ENCODE measurements around the gene ETV4.

The ETV4 gene

DNA sequence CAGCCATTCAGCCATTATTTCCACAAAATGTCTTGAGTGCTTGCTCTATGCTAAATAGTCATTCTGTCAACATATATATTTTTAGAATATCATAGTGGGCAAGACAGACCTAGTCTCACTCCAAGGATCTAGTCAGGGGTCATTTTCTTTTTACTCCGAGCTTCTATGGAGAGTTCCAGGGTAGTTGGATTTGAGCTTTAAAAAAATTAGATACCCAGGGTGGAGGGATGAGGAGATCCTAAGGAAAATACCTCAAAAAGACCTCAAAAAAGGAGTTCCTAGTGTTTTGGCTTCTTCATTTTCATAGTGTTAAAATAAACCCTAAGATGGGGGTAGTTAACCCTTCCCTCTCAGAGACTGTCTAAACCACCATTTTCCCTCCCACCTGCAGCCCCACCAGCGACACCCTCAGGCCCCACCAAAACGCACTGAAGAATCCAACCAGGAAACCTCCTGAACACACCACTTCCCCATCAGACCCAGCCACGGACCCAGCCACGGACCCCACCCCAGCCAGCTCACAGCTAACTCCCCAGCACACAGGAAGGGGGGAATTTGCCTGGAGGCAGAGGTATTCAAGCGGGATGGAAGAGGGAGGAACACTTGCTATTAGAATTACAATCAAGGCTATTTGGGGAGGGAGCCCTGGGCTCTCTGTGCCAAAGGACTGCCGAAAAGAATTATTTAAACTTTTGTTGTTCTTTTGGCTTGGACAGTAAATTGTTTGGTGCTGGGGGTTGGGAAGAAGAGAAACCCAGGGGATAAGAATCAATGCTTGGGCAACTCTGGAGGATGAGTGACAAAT, 2.2 kb downstream of the ETV4 start:
- no peak for DNase-seq (ENCODE audit: low read depth)

DNA sequence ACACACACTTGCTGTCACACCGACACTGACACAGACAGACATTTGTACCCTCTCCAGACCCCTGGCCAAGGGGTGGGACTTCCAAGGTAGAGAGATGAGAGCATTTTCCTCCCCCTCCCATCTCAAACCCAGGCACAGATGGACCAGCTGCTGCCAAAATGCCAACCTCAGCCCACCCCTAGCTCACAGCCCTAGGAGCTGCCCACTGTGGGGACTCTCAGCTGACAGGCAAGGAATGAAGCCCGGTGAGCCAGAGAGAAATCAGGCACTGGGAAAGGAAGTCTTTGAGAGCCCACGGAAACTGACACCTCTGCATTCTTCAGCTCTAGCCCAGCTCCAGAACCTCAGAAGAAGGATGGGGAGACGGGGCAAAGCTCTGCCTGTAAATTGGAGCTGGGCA, 2.8 kb downstream of the ETV4 start:
- DNase-seq (ENCODE audit: low read depth), result no peak

DNA sequence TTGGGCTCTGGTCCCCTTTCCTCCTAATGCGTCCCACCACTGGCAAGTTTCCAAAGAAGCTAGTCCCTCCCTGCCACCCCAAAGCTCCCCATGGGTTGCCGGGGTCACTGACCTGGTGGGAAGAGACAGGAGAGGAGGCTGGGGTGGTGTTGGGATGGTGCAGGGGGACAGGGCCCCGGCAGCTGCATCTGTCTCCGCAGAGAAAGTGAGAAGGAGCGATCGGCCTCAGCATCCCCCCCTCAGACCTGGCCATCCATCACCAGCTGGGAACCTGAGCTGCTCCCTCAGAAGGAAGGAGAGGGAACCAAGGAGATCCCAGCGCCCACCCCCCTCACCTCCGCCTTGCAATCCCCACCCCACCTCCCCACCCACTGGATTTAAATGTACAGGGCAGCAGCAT, 3.3 kb downstream of the ETV4 start:
- DNase-seq (ENCODE audit: low read depth), result no peak

DNA sequence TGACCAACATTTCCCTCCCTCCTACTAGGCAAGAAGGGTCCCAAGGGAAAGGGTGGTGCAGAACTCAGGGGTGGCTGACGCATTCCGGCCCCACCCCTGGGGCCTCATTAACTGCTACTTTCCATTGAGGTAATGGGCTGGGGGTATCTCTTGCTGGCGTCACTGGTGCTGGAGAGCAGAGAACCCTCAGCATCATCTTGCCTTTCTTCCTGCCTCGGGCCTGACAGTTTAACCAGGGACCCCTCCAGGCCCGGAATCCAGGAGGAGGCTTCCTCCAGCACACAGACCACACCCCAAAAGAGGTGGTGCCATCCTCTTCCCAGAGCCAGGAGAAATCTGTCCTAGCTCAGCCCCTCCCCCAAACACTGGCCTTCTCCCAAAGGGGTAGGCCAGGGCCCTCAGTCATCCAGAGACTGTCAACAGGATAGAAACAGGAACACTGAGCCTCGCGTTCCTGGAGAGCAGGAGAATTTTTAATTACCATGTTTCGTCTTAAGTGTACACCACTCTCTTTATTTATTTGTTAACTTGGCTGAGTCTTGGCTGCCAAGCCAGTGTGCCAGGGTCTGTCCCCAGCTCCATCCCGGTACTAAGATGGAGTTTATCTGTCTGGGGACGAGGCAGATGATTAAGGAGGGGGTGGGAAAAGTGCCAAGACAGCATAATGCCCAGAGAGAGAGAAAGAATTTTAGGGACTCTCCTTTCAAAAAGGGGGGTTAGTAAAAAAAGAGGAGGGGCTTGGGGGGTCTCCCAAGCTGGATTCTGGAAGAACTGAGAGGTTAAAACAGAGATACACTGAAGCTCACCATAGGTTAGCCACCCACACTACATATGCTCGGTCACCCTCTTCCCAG, 5.1 kb downstream of the ETV4 start:
- no peak for DNase-seq (ENCODE audit: low read depth)

DNA sequence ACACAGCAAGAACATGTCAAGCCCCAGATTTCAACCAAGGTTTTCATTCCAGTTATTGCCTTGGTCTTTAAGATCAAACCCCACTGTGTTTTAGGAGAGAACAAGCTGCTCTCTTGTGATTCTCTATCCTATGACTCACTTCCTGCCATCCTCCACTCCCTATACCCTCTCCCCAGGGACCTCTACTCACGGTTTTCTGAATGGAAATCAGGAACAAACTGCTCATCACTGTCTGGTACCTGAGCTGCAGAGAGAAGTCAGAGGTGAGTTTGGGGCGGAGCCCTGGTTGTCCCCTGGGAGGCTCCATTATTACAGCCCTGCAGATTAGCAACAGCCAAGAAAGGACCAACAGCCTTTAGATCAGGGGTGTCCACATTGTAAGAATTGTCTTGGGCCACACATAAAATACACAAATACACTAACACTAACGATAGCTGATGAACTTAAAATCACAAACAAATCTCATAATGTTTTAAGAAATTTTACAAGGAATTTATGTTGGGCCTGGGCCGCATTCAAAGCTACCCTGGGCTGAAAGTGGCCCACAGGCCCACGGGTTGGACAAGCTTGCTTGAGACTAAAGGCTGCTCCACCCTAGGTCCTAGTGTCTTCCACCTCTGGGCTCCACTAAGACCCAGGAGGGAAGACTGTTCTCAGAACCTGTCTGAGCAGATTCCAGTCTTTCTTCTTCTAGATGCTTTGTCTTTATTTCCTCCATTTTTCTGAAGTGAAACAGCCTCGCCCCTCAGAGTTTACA, 9.7 kb downstream of the ETV4 start:
- no peak for DNase-seq (ENCODE audit: low read depth)

DNA sequence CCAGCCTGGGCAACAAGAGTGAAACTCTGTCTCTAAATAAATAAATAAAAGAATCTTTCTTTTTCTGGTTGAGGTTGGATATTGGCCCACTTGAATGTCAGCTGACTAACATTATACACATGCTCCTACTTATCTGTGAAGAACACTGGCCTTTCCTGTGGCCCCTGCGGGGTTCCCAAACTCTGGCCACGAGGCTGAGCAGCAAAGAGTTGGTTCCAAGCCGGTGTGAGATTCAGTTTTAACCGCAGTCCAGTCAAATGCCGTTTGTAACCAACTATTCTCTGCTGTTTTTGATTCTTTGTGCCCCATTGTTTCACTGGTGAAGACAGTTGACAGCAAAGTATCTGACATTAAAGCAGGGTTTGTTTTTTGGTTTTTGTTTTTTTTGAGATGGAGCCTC, 11.2 kb downstream of the ETV4 start:
- no peak for DNase-seq (ENCODE audit: low read depth)

DNA sequence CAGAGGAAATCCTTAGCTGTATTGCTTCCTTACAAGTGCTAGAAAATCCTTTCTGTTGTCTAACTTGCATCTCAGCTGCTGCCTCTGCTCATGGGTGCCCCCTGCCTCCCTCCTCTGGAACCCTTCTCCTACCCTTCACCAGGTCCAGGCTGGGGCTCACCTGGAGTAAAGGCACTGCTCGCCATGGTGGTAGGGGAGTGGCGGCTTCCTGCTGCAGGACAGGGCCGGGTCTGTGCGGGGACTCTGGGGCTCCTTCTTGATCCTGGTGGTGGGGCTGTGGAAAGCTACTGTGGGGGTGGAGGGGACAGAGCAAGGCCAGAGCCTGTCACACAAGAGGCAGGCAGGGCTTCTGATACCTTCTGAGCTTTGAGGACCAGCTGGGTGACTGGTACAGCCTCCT, 12.4 kb downstream of the ETV4 start:
- DNase-seq (ENCODE audit: low read depth), result no peak

DNA sequence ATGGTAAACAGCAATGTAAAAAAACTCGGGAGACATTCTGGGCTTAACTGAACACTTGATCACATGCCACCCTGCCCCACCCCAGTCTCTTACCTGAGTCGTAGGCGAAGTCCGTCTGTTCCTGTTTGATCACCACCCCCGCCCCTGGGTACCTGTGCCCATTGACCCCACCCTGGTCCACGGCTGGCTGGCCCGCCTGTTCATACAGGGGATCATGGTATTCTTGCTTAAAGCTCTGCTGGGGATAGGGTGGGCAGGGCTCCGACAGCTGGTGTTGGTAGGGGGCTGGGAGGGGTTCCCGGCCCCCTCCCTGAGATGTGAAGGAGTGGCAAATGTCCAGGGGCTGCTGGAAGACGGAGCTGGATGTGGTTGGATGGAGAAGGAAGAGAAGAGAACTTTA, 13.6 kb downstream of the ETV4 start:
- no peak for DNase-seq (ENCODE audit: low read depth)

DNA sequence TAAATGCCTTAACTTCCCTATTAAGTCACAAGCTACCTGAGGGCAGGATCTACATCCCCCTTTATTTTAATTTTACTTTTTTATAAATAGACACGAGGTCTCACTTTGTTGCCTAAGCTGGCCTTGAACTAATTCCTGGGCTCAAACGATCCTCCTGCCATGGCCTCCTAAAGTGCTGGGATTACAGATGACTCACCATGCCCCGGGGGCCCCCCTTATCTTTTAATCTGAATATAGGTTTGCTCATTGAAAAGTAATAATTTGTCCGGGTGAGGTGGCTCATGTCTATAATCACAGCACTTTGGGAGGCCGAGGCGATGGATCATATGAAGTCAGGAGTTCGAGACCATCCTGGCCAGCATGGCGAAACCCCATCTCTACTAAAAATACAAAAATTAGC, 14.2 kb downstream of the ETV4 start:
- no peak for DNase-seq (ENCODE audit: low read depth)

DNA sequence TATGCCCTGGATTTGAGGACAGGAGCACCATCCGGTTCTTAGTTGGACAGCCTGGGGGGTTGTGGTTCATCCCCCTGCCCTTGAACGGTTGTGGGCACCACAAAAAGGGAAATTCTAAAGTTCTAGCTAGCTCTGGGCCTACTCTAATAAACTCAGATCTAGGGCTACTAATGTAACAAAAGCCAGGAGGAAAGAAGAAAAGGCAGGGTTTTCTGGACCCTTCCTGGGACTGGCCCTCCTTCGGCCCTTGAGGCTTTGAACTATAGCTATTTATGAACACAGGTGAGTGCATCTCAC, 15.1 kb downstream of the ETV4 start:
- DNase-seq (ENCODE audit: low read depth), result no peak

DNA sequence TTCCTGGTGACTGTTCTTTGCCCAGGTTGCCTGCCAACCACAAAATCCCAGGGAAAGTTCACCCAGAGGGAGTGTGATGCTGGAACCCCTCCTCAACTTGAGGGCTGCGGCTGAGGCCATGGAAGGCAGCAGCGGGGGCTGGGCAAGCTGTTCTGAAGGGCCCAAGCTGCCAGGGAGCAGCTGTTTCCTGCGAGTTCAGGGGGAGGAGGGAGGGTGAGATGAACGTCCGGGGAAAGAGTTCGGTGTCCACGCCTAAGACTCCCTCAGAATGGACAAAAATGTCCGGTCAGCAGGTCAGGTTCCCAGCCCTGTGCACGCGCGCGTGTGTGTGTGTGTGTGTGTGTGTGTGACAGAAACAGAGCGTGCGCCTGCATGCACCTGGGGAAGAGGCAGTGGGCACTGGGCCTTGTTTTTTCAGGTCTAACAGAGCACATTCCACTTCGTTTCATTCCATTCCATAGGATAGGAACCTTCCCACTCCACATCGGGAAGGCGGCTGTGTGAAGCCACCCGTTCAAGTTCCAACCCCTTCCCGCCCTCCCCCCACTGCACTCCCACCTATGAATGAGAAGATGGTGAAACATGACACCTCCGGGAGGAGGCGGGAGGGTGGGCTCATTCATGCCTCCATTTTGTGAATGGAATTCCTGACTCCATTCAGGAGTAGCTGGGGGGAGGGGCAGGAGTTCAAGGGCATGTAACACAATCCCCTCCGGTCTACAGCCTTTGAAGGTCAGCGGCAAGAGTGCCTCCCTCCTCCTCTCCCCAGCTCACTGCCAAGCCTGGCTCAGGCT, 15.7 kb downstream of the ETV4 start:
- DNase-seq (ENCODE audit: low read depth), result no peak

DNA sequence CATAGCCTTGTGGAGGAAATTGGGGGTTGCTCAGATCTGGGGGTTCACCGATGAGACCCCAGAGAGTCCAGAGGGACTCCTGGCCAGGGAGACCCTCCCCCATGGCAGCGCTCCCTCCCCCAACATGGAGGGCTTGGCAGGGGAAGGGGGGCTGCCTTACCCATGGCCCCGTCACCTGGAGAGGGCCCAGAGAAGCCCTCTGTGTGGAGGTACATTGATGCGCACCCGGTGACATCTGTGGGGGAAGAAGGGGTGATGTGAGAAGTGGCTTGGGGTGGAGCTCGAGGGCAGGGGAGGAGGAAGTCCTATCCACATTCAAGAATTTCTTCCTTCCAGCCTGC, 16.2 kb downstream of the ETV4 start:
- DNase-seq (ENCODE audit: low read depth), result no peak

DNA sequence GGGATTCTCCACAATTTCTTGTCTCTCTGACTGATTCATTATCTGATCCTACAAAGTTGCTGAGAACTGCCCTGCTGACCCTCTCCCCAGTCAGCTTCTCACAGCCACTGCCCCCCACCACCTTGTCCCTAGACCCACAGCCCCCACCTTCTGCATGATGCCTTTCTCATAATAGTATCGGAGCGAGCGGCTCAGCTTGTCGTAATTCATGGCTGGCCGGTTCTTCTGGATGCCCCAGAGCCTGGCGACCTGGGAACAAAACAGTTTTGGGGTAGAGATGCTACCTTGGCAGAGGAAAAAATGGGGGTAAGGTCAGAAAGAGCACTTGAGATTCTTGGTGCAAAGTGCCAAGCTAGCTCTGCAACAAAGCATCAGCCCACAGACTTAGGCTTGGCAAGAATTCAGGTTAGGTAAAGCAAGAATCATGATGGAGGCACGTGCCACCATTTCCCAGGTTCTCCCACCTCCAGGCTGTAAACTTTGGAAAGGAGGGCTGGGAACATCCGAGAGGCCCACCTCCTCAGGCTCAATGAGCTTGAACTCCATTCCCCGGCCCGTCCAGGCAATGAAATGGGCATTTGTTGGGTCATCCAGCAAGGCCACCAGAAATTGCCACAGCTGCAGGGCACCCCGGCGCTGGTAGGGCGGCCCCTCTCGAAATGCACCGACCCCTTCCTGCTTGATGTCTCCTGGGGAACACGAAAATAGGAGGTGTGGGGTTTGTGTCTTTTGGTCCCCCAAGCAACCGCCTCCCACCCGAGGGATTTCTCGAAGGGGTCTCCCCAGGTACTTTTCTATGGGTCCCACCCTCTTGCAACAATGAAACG, 16.9 kb downstream of the ETV4 start:
- no peak for DNase-seq (ENCODE audit: low read depth)

DNA sequence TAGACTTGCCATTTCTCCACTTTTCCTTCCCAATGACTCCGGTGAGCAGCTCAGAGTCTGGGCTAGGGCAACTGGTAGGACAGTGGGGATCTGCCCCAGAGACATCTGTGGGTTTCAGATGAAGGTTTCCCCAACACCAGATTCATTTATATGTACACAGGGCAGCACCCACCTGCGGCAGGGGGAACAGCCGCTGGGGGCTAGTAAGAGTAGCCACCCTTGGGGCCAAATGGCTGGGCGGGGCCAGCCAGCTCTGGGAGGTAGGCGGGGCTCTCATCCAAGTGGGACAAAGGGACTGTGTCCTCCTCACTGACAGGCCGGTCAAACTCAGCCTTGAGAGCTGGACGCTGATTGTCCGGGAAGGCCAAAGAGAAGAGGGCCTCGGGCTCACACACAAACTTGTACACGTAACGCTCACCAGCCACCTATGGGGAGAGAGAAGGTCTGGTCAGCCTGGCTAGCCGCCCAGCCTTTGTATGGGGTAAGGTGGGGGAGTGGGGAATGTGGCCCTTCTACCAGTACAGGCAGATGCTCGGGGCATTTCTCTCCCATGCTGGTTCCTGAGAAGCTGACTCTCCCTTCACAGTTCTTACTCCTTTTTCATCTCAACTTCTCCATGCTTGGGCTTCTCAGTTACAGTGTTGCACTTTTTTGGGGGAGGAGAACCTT, 17.7 kb downstream of the ETV4 start:
- no peak for DNase-seq (ENCODE audit: low read depth)

DNA sequence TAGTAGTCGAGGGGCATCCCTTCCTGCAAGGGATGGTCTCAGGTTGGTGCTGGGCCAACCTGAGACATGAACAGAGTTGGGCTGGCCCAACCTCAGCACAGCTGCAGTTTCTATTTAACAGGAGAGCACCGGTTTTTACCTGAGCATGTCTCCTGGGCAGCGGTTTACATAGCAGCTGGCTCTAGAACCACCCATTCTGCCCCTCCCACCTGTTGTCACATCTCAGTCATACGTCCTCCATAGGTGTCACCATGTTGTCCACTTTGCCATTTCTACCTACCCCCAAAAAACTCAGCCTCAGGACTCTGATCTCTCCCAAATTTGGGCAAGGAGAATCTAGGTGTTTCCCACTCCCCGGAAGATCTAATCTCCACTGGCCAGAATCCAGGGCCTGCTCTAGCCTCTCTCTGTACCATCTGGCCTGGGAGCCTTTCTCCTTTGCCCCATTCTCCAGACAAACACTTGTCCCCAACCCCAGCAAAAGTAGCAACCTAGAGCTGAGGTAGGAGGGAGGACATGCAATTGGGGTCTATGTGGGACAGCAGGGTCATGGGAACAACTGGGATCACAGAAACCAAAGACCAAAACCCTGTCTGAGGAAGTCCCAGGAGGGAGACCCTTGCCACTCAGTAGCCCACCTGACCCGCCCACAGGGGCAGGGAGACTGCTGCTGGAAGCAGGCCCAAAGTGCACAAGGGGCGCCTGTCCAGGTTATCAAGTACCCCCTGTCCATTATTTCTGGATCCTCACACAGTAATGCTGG, 19.1 kb downstream of the ETV4 start:
- no peak for DNase-seq (ENCODE audit: low read depth)

DNA sequence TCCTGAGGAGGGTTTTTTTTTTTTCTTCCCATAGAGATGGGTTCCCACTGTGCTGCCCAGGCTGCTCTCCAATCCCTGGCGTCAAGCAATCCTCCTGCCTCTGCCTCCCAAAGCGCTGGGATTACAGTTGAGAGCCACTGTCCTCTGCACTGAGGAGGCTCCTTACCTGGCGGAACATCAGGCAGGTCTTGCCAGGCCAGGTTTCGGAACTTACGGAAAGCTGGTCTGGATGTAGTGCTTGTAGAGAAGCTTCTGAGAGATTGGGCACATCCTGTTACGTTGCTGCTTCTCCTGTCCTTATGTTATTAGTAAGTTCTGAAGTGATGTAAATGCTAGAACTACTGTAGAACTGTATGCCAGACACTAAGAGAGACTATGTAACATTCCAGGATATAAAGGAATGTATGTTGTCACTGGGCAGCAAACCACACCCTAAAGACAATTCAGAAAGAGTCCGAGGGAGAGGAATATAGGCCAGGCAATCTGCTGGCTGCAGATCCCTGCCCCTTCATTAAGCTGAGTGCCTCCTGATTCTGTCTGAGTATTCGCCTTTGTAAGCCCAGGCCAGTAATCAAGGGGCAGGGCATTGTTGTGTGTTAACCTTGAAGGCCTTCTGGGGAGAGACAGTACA, 21.1 kb downstream of the ETV4 start:
- DNase-seq (ENCODE audit: low read depth), result no peak

DNA sequence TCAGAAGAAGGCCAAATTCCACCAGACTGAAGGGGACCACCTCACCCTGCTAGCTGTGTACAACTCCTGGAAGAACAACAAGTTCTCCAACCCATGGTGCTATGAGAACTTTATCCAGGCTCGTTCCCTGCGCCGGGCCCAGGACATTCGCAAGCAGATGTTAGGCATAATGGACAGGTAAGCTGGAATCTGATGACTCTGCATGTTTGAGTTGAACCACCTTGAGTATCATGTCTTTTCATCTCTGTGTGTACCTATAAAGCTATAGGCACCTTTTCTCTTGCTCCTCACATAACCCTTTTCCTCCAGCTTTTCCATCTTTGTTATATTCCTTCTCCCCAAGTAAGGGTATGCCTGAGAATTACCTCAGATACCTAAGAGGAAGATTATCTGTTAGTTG, 24.8 kb downstream of the ETV4 start:
- no peak for DNase-seq (ENCODE audit: low read depth)

DNA sequence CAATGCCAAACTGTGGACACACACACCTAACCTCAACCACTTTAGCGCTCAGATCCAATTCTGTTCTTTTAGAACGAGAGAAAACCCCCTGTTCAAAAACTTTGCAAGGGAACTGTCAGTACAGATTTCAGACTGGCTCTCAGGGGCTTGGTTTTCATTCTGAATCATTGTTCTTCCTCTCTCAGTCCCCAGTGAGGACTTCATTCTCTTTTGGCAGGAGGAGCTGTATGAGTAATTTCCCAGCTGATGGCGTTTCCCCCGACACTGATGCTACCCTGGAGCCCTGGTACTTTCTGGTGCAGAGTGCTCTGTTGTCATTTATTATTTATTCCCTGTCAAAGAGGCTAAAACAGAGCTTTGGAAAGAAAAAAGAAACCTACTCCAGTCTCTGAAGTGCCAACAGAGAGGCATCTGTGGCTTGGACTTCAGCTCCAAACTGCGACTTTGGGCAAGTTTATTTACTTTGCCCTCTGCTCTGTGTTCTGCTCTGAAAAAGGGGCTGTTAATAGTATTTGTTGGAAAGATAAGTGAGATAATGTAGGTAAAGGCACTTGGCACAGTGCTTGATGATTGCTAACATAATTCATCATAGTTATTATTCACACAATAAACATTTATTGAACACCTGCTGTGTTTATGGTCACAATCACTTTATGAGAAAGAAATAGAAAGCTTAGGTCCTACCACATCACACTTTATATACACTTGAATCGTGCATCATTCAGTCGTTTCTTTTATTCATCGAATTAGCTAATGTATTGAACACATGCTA, 28.3 kb downstream of the ETV4 start:
- no peak for DNase-seq (ENCODE audit: low read depth)

DNA sequence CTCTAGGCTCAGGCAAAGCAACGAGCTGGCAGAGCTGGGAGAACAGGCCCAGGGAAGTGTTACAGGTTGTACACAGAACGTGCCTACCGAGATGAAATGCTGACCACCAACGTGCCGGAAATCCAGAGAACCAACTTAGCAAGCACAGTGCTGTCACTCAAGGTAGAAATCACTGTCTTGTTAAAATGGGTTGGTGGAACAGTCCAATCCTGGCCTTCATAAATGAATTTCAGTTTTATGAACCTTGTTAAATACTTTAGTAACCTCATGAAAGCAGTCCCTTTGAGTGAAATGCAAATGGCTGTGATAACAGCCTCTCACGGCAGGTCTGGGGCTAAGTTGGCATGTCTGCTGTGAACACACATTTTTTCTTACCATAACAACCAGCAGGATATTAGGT, 29.0 kb downstream of the ETV4 start:
- DNase-seq (ENCODE audit: low read depth), result no peak
